Erythroblast (primary cell): ENCODE data around the gene CHEK2.

Experiments
- GATA1 ChIP-seq: IDR thresholded peaks from 2 replicates; pipeline ENCODE4 v1.6.1; 2011; ENCODE audit warnings: low read depth, mild to moderate bottlenecking, control low read depth, low read length, moderate library complexity
- POLR2A ChIP-seq: IDR thresholded peaks from 2 replicates; pipeline ENCODE4 v1.6.1; 2011; ENCODE audit warnings: mild to moderate bottlenecking, low read length

DNA sequence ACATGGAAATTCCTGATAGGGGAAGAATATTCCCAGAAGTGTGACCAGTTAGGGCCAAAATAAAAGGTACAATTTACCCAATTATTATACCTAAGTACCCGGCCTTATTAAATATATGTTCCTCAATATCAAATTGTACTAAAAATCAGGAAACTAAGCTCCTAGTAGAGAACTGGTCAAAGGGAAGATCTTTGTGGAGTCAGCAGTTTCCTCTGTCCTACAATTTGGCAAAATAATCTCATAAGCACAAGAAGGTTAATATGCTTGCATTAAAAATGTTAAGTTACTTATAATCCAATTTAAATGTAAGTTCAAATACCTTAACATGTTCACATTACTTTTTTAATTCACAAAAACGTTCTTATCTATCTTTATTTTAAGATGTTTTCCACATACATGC, 72.2 kb downstream of the CHEK2 start:
- no peak for TF ChIP-seq POLR2A
- no peak for TF ChIP-seq GATA1
